HL-60 (cell line): ENCODE data around the gene SPATA13.

Source experiments
- DNase-seq, 2 experiments: peaks; one replicate each; pipeline ENCODE4 v3.0.0-alpha.2; 2010 to 2020; ENCODE audit warnings: low read depth in 1 of 2, low spot score in 1 of 2
- H3K27ac ChIP-seq: fragments of 250-450 bp; sonication (Bioruptor Pico); replicated peaks from 2 replicates; pipeline ENCODE4 v1.5.1; 2020; ENCODE audit warnings: mild to moderate bottlenecking, moderate library complexity
- H3K27me3 ChIP-seq: fragments of 250-450 bp; sonication (Bioruptor Pico); 2 replicates; pipeline ENCODE4 v1.5.1; 2021; ENCODE audit warnings: mild to moderate bottlenecking, moderate library complexity; ENCODE audit not compliant: insufficient read depth, poor library complexity, severe bottlenecking
- H3K4me3 ChIP-seq: replicated peaks from 2 replicates; pipeline ENCODE4 v1.5.1; 2011; ENCODE audit warnings: mild to moderate bottlenecking, control low read depth, low read length; ENCODE audit not compliant: insufficient read depth
- CTCF ChIP-seq: IDR thresholded peaks from one replicate; pipeline ENCODE4 v1.5.1; 2011; ENCODE audit warnings: low read length, control low read depth, inconsistent platforms; ENCODE audit not compliant: insufficient read depth
- GABPA ChIP-seq: IDR thresholded peaks from 2 replicates; pipeline ENCODE4 v1.6.1; 2012; ENCODE audit warnings: low read depth
- POLR2AphosphoS5 ChIP-seq: IDR thresholded peaks from 2 replicates; pipeline ENCODE4 v1.6.1; 2012; ENCODE audit warnings: low read depth
- REST ChIP-seq: IDR thresholded peaks from 2 replicates; pipeline ENCODE4 v1.6.1; 2012; ENCODE audit warnings: low read depth; ENCODE audit not compliant: insufficient replicate concordance
- SPI1 ChIP-seq: IDR thresholded peaks from 2 replicates; pipeline ENCODE4 v1.6.1; 2012; ENCODE audit warnings: low read depth, mild to moderate bottlenecking, borderline replicate concordance

SPATA13 gene

GRCh38 chr13:24299488-24300114, 139.1 kb downstream of the SPATA13 start:
- H3K27me3 ChIP-seq, result no peaks in the 10 kb centered on the region
- DNase-seq, result no peak
- H3K4me3 ChIP-seq, result no peak overlapping the region
- TF ChIP-seq CTCF, result no peak
- TF ChIP-seq SPI1, result no peak
- no peak for TF ChIP-seq REST
- no peak overlapping the region for H3K27ac ChIP-seq

- no peak overlapping the region for H3K27ac ChIP-seq
- H3K4me3 ChIP-seq, result no peak overlapping the region
- TF ChIP-seq SPI1, result no peak
- no peak for TF ChIP-seq CTCF
- no peak for TF ChIP-seq POLR2AphosphoS5
- no peak for TF ChIP-seq GABPA
- no peak for TF ChIP-seq REST
- no peaks in the 10 kb centered on the region for H3K27me3 ChIP-seq
- no peak for DNase-seq
Measured at GRCh38 chr13:24301434-24301833, 140.9 kb downstream of the SPATA13 start.

- Histone ChIP-seq H3K27ac (no peak overlapping the region), H3K4me3 (no peak overlapping the region), H3K27me3 (no peaks in the 10 kb centered on the region)
- no peak for DNase-seq
- TF ChIP-seq REST, result no peak
- no peak for TF ChIP-seq GABPA
- no peak for TF ChIP-seq POLR2AphosphoS5
- TF ChIP-seq CTCF, result no peak
- TF ChIP-seq SPI1, result no peak
Measured at GRCh38 chr13:24301911-24302310, 141.4 kb downstream of the SPATA13 start.
